ENCODE results near the gene TPX2.
"Not testable (repeated sequence)": the region's sequence is repeated elsewhere in the genome, so short reads cannot be mapped to it uniquely, and the experiment has no call there.

Gene TPX2

GRCh38 chr20:31719644-31720485 lies 19.2 kb upstream of the TPX2 start:
- peak; percentile 72 for DNase-seq (ENCODE audit: low spot score)

GRCh38 chr20:31720486-31721407 lies 18.3 kb upstream of the TPX2 start:
- DNase-seq (ENCODE audit: low spot score) = peak; percentile 59

- DNase-seq (ENCODE audit: low spot score) = no peak
Observed at GRCh38 chr20:31721408-31722256, 17.5 kb upstream of the TPX2 start.

- peak; percentile 85 for DNase-seq (ENCODE audit: low spot score)
Observed at GRCh38 chr20:31722257-31723068, 16.6 kb upstream of the TPX2 start, which contains the start of gene BCL2L1. BCL2L1 (minus strand) TSS chr20:31722868; CDS start chr20:31722218, 650 bp downstream.

- DNase-seq (ENCODE audit: low spot score) = no peak
Observed at GRCh38 chr20:31723069-31723318, 16.1 kb upstream of the TPX2 start.

- DNase-seq (ENCODE audit: low spot score) = peak; percentile 99
Observed at GRCh38 chr20:31723319-31724078, 15.6 kb upstream of the TPX2 start.

- DNase-seq (ENCODE audit: low spot score) = no peak
Observed at GRCh38 chr20:31731321-31731717, 7.8 kb upstream of the TPX2 start.

GRCh38 chr20:31739550-31739977 lies 474 bp downstream of the TPX2 start:
- no peak for DNase-seq (ENCODE audit: low spot score)

GRCh38 chr20:31740208-31740607 lies 1.1 kb downstream of the TPX2 start:
- no peak for DNase-seq (ENCODE audit: low spot score)

- DNase-seq (ENCODE audit: low spot score) = no peak
Observed at GRCh38 chr20:31740656-31741323, 1.7 kb downstream of the TPX2 start.

- DNase-seq (ENCODE audit: low spot score) = no peak
Observed at GRCh38 chr20:31746068-31746878, 7.2 kb downstream of the TPX2 start.

GRCh38 chr20:31747028-31747427 lies 7.9 kb downstream of the TPX2 start:
- not testable (repeated sequence) for DNase-seq (ENCODE audit: low spot score)

GRCh38 chr20:31747640-31748039 lies 8.6 kb downstream of the TPX2 start:
- DNase-seq (ENCODE audit: low spot score) = no peak

GRCh38 chr20:31749223-31749622 lies 10.1 kb downstream of the TPX2 start:
- no peak for DNase-seq (ENCODE audit: low spot score)

- DNase-seq (ENCODE audit: low spot score) = no peak
Observed at GRCh38 chr20:31751126-31751525, 12.0 kb downstream of the TPX2 start.

- DNase-seq (ENCODE audit: low spot score) = no peak
Observed at GRCh38 chr20:31757254-31757653, 18.2 kb downstream of the TPX2 start.

GRCh38 chr20:31758521-31758920 lies 19.4 kb downstream of the TPX2 start:
- DNase-seq (ENCODE audit: low spot score) = no peak

- no peak for DNase-seq (ENCODE audit: low spot score)
Observed at GRCh38 chr20:31758991-31759390, 19.9 kb downstream of the TPX2 start.
